BLaER1 treated with 17β-estradiol and CSF1 and Interleukin-3, amounts not matched to agents 10 nM and 100 nM (cell line): ENCODE measurements around the gene CAV2.

Source experiments
- H3K27ac ChIP-seq, 11 experiments: shearing (Covaris generic); formaldehyde crosslinking; 2 replicates each; pipeline ENCODE4 v1.8.1; 2022
- H3K27me3 ChIP-seq, 11 experiments: shearing (Covaris generic); formaldehyde crosslinking; 2 replicates each; pipeline ENCODE4 v1.8.1; 2022
- H3K36me3 ChIP-seq, 11 experiments: shearing (Covaris generic); formaldehyde crosslinking; 2 replicates each; pipeline ENCODE4 v1.8.1; 2022
- H3K4me1 ChIP-seq, 10 experiments: shearing (Covaris generic); formaldehyde crosslinking; 2 replicates each; pipeline ENCODE4 v1.8.1; 2022
- H3K4me2 ChIP-seq, 11 experiments: shearing (Covaris generic); formaldehyde crosslinking; 2 replicates each; pipeline ENCODE4 v1.8.1; 2022
- H3K4me3 ChIP-seq, 10 experiments: shearing (Covaris generic); formaldehyde crosslinking; 2 replicates each; pipeline ENCODE4 v1.8.1; 2022
- H3K9ac ChIP-seq, 11 experiments: shearing (Covaris generic); formaldehyde crosslinking; 2 replicates each; pipeline ENCODE4 v1.8.1; 2022
- H3K9me3 ChIP-seq, 11 experiments: shearing (Covaris generic); formaldehyde crosslinking; replicated peaks in 1 of 11; 2 replicates each; pipeline ENCODE4 v1.8.1; 2022
- H4K20me1 ChIP-seq, 11 experiments: shearing (Covaris generic); formaldehyde crosslinking; 2 replicates each; pipeline ENCODE4 v1.8.1; 2022
- Cebpa-rat ChIP-seq, 11 experiments: shearing (Covaris generic); IDR thresholded peaks; 2 replicates each; pipeline ENCODE4 v1.8.1; 2022

Gene CAV2

DNA sequence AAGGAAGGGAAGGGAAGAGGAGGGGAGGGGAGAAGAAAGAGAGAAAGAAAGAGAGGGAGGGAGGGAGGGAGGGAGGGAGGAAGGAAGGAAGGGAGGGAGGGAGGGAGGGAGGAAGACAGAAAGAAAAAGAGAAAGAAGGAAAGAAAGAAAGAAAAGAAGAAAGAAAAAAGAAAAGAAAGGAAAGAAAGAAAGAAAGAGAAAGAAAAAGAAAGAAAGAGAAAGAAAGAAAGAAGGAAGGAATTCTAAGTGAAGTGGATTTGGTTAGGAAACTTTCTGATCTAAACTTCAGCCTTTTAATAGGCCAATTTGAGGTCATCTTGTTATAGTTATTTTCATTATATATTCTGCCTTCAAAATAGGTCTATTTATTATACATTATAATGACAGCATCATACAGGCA lies 4.3 kb downstream of the CAV2 start:
- no peak for TF ChIP-seq Cebpa-rat (IDR thresholded peaks at IDR 0.05)
- Histone ChIP-seq H3K9me3 (peaks cover 0 to 16% (median 12%) of the 10 kb centered on the region in 11 experiments; a peak in 17 of 22 replicates), H3K9ac (no peak overlapping the region), H3K4me1 (no peaks in the 10 kb centered on the region), H3K27me3 (no peaks in the 10 kb centered on the region), H3K36me3 (no peaks in the 10 kb centered on the region), H3K4me2 (no peak overlapping the region), H4K20me1 (no peaks in the 10 kb centered on the region), H3K27ac (no peak overlapping the region), H3K4me3 (no peak overlapping the region)

DNA sequence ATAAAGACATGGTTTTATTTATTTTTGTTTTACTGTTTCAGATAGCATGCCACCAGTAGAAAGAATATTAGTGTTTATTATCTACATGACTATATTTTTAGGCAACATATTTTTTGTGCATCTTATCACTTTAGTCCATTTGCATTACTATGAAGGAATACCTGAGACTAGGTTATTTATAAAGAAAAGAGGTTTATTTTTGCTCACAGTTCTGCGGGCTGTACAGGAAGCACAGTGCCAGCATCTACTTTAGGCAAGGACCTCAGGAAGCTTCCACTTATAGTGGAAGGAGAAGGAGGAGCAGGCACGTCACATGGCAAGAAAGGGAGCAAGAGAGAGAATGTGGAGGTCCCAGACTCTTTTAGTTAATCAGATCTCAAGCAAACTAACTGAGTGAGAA lies 5.7 kb downstream of the CAV2 start:
- Histone ChIP-seq H3K4me1 (no peaks in the 10 kb centered on the region), H3K27ac (no peak overlapping the region), H3K27me3 (no peaks in the 10 kb centered on the region), H3K4me3 (no peak overlapping the region), H3K9me3 (peaks cover 0 to 4% (median under 1%) of the 10 kb centered on the region in 11 experiments; a peak in 7 of 22 replicates), H3K9ac (no peak overlapping the region), H3K36me3 (no peaks in the 10 kb centered on the region), H4K20me1 (no peaks in the 10 kb centered on the region), H3K4me2 (no peak overlapping the region)
- no peak for TF ChIP-seq Cebpa-rat (IDR thresholded peaks at IDR 0.05)

DNA sequence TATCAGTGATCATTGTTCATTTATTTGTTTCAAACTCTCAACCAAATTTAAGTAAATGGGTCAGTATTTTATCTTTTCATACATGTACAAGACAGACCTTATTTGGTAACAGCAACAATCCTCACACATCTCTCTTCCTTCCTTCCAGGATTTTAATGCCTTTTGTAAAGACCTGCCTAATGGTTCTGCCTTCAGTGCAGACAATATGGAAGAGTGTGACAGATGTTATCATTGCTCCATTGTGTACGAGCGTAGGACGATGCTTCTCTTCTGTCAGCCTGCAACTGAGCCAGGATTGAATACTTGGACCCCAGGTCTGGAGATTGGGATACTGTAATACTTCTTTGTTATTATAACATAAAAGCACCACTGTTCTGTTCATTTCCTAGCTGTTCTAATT lies 6.3 kb downstream of the CAV2 start:
- H3K4me2 ChIP-seq, result no peak overlapping the region
- H3K36me3 ChIP-seq, result no peaks in the 10 kb centered on the region
- H3K9me3 ChIP-seq, result no peaks in the 10 kb centered on the region
- H3K4me3 ChIP-seq, result no peak overlapping the region
- H3K4me1 ChIP-seq, result no peaks in the 10 kb centered on the region
- H3K27ac ChIP-seq, result no peak overlapping the region
- TF ChIP-seq Cebpa-rat (IDR thresholded peaks at IDR 0.05), result no peak
- H3K27me3 ChIP-seq, result no peaks in the 10 kb centered on the region
- no peaks in the 10 kb centered on the region for H4K20me1 ChIP-seq
- no peak overlapping the region for H3K9ac ChIP-seq

DNA sequence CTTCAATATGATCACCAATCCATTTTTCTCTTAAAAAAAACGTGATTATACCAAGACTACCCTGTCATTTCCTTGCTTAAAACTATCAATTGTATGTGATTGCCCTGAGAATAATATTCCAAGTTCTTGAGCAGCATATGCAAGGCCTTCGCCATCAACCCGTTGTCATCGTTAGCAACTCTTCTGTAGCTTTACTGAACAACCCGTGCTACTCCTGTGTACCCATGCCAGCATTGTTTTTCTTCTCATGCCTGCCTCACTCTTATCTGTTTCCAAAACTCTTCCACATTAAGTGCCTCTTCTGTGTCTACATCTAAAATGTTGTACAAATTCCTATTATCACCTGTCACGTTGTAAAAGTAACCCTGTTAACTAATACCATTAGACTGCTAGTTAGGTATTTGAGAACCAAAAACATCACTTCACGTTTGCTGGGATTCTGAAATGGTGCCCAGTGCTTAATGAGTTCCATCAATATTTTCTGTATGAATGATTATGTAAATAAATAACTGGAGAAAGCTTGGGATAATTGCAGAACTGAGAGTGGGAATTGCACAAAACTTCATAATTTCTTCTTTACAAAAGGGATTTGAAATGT lies 10.5 kb downstream of the CAV2 start:
- no peak overlapping the region for H3K4me2 ChIP-seq

DNA sequence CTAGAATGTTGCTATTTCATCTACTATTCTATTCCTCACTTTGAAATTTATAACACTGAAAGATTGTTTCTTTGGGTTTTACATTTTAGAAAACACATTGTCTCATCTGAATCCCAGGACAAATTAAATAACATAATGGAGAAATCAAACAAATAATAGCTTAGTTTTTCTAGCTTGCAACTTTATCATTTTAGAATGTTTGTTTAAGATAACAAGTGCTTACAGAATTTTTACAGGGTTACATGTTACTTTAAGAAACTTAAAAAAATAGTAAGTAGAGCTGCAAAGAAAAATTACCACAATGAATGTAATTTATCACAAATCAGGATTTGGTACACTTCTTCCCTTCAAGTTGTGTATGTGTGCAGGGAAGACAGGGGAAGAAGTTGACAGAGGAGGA lies 11.3 kb downstream of the CAV2 start:
- Histone ChIP-seq H3K4me3 (no peak overlapping the region; a peak in 1 of 20 replicates), H3K4me2 (peak overlapping the region in 1 of 11 experiments; percentile 67; a peak in 2 of 22 replicates), H3K27ac (no peak overlapping the region), H3K9ac (no peak overlapping the region), H3K36me3 (no peaks in the 10 kb centered on the region), H4K20me1 (no peaks in the 10 kb centered on the region), H3K4me1 (peaks cover 0 to 17% (median 11%) of the 10 kb centered on the region in 10 experiments; a peak in 16 of 20 replicates), H3K27me3 (no peaks in the 10 kb centered on the region), H3K9me3 (no peaks in the 10 kb centered on the region)
- TF ChIP-seq Cebpa-rat (IDR thresholded peaks at IDR 0.05), result no peak

More for the DNA sequence above, 10.5 kb downstream of the CAV2 start:
- TF ChIP-seq Cebpa-rat (IDR thresholded peaks at IDR 0.05), result no peak
- Histone ChIP-seq H4K20me1 (no peaks in the 10 kb centered on the region), H3K4me1 (peaks cover 0 to 17% (median 11%) of the 10 kb centered on the region in 10 experiments; a peak in 16 of 20 replicates), H3K9me3 (no peaks in the 10 kb centered on the region), H3K4me3 (no peak overlapping the region), H3K27ac (no peak overlapping the region), H3K36me3 (no peaks in the 10 kb centered on the region), H3K9ac (no peak overlapping the region), H3K27me3 (no peaks in the 10 kb centered on the region)

DNA sequence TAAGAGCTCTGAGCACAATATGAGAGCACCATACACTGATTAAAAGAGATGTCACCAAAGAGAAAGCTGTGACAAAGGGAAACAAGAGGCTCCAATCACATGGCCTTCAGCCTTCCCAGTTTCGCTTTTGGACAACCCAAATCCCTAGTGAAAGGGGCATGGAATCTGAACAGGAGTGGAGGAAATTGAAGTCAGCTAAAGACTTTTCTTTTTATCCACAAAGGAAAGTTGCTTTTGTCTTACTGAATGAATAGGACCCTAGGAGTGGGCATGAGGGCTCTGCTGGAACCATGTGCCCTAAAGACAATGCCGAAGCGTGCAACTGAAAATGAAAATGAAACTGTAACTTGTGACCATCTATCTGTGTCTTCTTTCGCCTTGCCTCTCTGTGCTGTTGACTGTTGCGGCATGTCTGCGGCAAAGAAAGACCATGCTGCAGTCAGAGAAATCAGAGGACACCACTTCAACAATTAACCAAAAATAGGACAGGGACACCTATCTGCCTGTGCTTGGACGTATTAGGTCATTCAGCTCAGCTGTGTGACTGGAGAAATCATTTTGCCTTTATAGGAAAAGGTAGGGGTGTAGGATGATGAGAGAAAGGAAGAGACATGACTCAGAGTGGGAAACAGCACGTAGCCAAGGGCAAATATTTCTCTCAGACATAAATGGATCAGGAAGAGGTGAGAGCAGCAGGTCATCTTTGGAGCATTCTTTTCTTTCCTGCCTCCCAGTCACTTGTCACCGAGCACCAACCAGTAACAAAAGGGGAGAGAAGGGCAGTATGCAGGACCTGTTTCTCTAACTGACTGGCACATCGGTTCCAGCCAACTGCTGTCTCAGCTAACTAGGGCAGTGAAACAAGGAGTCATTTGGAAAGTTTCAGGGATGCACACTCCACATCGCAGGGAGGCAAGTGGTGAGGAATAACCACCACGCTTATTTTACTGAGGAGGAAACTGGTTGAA lies 12.3 kb downstream of the CAV2 start:
- Histone ChIP-seq H3K9me3 (no peaks in the 10 kb centered on the region), H3K4me1 (peaks cover 0 to 17% (median 11%) of the 10 kb centered on the region in 10 experiments; a peak in 16 of 20 replicates), H3K9ac (peak overlapping the region in 10 of 11 experiments; percentile 28 to 76 (median 64); a peak in 18 of 22 replicates), H3K27me3 (no peaks in the 10 kb centered on the region), H3K36me3 (no peaks in the 10 kb centered on the region), H3K4me2 (peak overlapping the region; percentile 63 to 90 (median 69)), H3K4me3 (peak overlapping the region; percentile 27 to 63 (median 48); a peak in 18 of 20 replicates), H3K27ac (peak overlapping the region in 9 of 11 experiments; percentile 0 to 74 (median 65); a peak in 17 of 22 replicates), H4K20me1 (no peaks in the 10 kb centered on the region)
- no peak for TF ChIP-seq Cebpa-rat (IDR thresholded peaks at IDR 0.05)

DNA sequence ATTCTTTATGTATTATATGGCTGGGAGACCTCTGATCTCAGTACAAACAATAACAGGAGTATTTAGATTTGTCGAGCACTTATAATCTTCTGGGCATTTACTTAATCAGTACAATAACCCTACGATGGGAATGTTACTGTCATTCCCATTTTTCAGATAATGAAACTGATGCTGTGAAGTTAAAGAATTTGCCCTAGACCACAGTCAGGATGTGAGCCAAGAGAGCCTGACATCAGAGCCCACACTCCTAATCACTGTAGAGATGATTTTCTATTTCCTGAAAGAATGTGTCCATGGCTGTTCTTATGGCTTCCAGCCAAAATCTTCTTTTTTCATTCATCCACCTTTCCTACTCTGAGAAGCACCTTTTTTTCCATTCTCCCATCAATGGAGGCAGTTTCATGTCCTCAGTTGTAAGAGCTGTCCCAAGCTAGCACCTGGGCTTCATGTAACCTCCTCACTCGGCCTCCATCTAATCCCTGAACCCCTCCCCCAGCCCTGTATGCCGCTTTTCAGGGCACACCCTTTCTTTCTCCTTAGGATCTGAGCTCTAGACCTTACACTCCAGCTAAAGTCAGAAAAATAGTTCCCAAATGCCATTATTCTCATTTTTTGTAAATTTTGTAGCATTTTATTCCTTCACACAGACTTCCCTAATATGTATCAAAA lies 13.1 kb downstream of the CAV2 start:
- Histone ChIP-seq H3K27me3 (no peaks in the 10 kb centered on the region), H3K27ac (peak overlapping the region in 6 of 11 experiments; percentile 62 to 74 (median 66); a peak in 8 of 22 replicates)
- no peak for TF ChIP-seq Cebpa-rat (IDR thresholded peaks at IDR 0.05)

DNA sequence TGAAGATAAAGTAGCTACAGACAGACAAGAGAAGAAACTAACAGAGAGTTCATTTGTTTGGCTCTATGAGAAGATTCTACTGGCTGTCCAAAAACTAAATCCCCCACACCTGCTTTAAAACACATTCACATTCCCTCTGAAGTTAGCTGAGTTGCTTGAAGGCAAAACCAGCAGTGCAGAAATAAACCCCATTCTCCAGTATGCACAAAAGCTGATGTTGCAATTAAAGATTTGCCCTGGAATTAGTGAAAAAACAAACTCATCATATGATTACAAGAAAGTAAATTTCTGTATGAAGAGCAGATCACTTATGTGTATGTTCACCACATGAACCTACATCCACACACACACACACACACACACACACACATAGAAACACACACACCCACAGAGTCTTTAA lies 16.0 kb downstream of the CAV2 start:
- Histone ChIP-seq H3K27me3 (no peaks in the 10 kb centered on the region), H4K20me1 (no peaks in the 10 kb centered on the region), H3K4me1 (peaks cover 0 to 17% (median 11%) of the 10 kb centered on the region in 10 experiments; a peak in 16 of 20 replicates), H3K9me3 (no peaks in the 10 kb centered on the region), H3K4me3 (no peak overlapping the region), H3K36me3 (no peaks in the 10 kb centered on the region), H3K9ac (no peak overlapping the region), H3K4me2 (no peak overlapping the region), H3K27ac (no peak overlapping the region)
- TF ChIP-seq Cebpa-rat (IDR thresholded peaks at IDR 0.05), result no peak

More for the DNA sequence above, 13.1 kb downstream of the CAV2 start:
- no peaks in the 10 kb centered on the region for H3K9me3 ChIP-seq
- peak overlapping the region in 2 of 11 experiments; percentile 68 to 76; a peak in 4 of 22 replicates for H3K9ac ChIP-seq
- H3K36me3 ChIP-seq, result no peaks in the 10 kb centered on the region
- H3K4me2 ChIP-seq, result peak overlapping the region; percentile 63 to 90 (median 69)
- peaks cover 0 to 17% (median 11%) of the 10 kb centered on the region in 10 experiments; a peak in 16 of 20 replicates for H3K4me1 ChIP-seq
- no peaks in the 10 kb centered on the region for H4K20me1 ChIP-seq
- peak overlapping the region in 2 of 10 experiments; percentile 27 to 51; a peak in 1 of 20 replicates for H3K4me3 ChIP-seq

DNA sequence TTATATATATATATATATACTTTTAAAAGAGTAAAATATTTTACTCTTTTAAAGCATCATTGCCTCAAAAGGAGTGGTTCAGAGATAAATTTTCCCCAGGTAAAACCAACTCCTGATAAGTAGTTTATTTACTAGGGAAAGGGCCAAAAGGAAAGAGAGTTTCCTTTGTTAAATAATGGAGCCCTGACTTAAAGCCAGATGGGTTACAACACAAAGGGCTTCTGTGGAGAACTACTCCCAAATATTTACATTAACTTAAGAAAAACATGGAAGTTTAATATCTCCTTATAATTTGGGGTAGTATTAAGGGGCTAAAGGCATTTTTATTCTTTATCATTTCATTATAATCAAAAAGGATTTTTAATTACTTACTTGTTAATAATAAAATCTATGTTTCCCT lies 16.8 kb downstream of the CAV2 start:
- H4K20me1 ChIP-seq, result no peaks in the 10 kb centered on the region
- no peaks in the 10 kb centered on the region for H3K9me3 ChIP-seq
- no peak overlapping the region for H3K9ac ChIP-seq
- H3K36me3 ChIP-seq, result no peaks in the 10 kb centered on the region
- H3K27me3 ChIP-seq, result no peaks in the 10 kb centered on the region
- no peak for TF ChIP-seq Cebpa-rat (IDR thresholded peaks at IDR 0.05)
- H3K27ac ChIP-seq, result no peak overlapping the region
- H3K4me3 ChIP-seq, result no peak overlapping the region
- H3K4me1 ChIP-seq, result peaks cover 0 to 16% (median 11%) of the 10 kb centered on the region in 10 experiments; a peak in 16 of 20 replicates
- no peak overlapping the region for H3K4me2 ChIP-seq
